Measurements from ENCODE around the gene RPE.

The RPE gene

DNA sequence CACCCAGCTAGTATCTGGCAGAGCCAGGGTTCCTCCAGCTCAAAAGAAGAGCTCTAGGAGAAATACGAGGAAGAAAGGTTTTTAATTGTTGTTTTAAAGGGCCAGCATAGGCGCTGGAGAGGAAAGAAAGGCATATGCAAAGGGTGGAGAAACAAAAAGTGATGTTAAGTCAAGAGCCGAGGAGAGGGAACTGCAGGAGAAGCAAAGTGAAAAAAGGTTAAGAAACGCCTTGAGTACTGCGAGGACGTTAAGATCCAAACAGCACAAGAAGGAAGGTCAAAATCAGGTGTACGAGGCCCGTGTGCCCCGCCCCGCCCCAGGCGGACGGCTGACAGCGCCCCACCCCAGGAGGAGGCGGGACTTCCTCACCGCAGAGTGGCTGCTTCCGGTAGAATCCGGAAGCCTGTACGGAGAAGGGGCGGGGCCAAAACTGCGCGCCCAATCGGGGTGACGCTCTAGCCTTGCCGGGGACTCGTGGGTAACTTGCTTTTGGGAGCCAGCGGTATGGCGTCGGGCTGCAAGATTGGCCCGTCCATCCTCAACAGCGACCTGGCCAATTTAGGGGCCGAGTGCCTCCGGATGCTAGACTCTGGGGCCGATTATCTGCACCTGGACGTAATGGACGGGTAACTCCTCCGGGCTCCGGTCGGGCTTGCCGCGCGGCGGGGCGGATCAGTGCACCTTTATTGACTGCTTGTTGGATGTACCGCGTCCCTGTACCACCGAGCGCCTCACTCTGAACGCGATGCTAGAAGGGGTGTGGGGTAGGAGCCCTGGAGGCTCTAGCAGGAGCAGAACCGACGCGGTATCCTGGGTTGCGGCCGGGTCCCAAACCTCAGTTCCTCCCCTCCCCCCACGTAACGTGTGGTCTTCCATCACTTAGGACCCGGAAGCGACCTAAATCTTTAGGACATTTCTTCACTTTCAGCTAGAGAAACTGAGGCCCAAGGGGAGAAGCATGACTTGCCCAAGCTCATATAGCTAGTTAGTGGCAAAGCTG lies at the start of gene RPE:
Gene RPE (plus strand): TSS at position 481 of the 1,000 bp plus-strand sequence. CDS start 24 bp downstream, at position 505.
- DNase-seq (ENCODE audit: extremely low read depth in 1 of 2, low read depth in 1 of 2), result peak; percentile 91 to 95

DNA sequence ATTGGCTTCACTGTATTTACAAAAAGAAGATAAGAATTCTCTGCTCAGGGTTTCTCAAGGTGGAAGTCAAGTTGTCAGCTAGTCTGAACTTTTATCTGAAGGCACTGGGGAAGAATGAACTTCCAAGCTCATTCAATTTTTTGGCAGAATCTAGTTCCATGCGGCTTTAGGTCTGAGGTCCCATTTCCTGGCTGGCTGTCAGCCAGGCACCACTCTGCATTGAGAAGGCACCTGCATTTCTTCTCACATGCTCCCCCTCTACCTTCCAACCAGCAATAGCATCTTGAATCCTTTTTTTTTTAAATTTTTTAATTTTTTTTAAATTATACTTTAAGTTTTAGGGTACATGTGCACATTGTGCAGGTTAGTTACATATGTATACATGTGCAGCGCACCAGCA lies 46.2 kb upstream of the RPE start:
- DNase-seq (ENCODE audit: extremely low read depth in 1 of 2, low read depth in 1 of 2), result no peak

DNA sequence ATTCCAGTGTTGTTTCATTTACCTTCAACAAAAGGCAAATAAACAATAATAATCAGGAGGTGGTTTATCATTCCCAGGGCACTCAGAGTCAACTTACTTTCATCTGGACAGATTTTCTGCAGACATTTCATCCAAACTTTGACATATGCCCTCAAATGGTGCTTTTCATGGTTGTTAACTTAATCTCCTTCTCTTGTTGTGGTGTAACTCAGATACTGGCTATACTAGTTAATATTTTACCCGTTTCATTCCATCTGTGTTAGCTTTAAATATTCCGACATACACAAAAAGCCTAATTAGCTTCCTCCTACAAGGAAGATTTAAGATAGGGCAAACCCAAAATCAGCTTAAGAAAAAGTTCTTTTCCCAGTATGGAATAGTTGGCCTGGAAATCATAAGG lies 44.4 kb upstream of the RPE start:
- no peak for DNase-seq (ENCODE audit: extremely low read depth in 1 of 2, low read depth in 1 of 2)

DNA sequence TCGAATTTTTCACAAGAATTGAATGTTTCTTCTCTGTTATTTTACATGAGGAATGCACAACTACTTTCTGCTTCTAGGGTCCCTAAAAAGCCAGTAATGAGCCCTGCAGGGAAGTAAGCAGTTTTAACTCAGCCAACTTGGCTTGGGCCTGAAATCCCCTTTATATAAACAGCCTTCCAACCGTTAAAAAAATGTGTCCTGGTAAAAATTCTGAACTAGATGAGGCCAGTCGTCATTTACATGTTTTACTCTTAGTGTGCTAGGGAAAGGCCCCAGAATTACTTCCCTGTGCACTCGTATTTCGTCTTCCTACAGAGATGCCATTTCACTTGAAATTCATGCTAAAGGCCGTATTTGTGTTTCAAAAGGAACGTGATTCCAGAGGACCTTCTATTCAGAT lies 42.4 kb upstream of the RPE start:
- DNase-seq (ENCODE audit: extremely low read depth in 1 of 2, low read depth in 1 of 2), result no peak

DNA sequence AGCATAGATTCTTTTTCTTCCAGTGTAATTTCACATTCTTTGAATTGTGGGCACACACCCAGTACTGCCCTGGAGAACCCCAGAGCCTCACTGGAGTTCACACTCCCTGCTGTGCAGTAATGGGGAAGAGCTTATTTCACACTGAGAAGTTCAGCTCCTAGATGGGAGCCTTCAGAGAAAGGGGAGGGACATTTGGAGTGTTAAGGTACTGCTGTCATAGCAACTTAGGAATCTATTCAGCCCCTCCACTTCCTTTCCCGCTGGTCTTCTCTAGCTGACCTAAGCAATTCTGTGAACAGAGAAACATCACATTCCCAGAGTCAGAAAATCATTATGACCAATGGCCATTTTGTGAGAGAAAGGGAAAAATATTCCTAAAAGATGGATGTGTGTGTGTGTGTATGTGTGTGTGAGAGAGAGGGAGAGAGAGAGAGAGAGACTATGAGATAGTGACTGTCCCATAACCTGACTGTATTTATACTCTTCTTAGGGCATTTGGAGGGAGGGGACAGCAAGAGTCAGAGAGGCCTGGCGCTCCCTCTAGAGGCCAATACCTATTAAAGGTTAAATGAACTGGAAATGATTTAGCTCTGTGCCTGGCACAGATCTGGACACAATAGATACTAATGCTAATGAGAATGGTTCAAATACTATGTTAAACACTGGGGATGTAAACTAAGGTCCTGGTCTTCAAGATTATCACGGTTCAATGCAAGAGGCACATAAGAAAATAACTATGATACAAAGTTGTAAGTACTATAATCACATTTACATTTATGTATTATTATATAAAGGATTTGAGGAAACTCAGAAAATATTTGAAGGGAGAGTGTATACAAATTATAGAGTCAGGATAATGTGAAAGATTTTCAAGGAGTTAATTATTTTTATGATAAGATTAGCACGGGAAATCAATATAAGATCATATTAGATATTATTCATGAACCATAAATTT lies 41.5 kb upstream of the RPE start:
- peak in 1 of 2 donors; percentile 4 for DNase-seq (ENCODE audit: extremely low read depth in 1 of 2, low read depth in 1 of 2)

DNA sequence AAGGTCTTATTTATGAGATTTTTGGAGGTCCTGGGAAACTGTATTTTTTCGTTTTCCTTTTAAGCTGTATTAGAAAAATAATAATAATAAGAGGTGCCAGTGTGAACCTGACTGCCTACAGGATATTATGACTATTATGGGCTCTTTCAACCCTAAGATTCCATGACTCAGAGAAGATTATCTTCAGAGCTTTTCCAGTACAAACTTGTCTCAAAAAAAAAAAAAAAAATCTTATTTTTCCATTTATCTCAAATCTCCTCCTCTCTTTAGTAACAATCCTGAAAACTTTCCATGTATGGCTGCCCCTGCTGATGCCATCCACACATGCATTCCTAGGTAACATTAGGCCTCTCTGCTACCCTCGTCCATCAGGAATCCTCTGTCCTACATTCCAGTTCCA lies 36.7 kb upstream of the RPE start:
- no peak for DNase-seq (ENCODE audit: extremely low read depth in 1 of 2, low read depth in 1 of 2)

DNA sequence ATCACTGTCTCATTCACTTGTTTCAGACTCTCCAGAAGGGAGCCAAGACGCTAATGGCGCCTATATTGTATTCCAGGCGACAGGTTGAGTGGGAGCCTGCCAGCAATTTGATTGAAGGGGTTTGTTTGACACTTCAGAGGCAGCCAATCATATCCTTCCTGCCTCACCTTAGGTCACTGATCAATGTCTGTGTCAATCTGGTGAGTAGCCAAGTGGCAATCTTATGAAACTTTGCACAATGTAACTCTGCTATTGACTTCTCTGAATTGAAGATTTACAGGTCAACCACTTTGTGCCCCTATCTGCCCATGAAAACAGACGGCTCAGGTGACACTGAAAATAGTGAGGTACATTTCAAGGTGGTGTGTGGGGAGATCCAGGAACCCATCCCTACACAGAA lies 32.7 kb upstream of the RPE start:
- no peak for DNase-seq (ENCODE audit: extremely low read depth in 1 of 2, low read depth in 1 of 2)

DNA sequence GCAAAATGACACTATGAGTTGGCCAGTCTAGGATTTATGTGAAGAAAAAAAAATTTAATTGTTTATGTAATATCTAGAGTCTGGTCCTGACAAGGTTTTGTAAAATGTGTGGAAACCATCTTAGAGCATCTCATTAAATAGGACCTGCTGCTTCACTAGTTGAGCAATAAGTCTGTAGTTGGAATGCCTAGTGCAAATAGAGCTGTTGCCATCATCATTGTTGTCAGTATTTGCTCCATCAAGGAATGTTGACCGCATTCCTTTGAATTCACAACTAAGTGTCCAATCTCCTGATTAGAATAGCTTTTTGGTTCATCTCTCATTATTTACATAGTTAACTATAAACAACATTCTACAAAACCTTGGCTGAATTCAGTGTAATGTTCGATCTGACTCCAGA lies 32.2 kb upstream of the RPE start:
- DNase-seq (ENCODE audit: extremely low read depth in 1 of 2, low read depth in 1 of 2), result no peak

DNA sequence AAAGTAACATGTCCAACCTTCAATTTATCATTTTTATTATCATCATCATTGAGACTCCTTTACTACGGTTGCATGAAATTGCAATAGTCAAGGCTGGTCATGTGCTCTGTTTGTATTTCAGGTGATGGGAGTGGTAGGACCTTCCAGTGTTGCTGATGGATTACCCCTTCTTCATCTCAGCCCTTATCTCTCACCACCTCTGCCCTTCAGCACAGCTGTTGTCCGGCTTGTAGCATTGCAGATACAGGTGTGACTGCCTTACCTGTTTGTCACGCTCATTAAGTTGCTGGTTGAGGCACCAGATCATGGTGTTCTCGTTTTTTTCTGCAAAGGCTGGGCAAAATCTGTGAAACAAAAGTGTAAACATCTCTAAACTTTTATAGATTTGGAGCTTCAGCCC lies 31.7 kb upstream of the RPE start:
- no peak for DNase-seq (ENCODE audit: extremely low read depth in 1 of 2, low read depth in 1 of 2)

DNA sequence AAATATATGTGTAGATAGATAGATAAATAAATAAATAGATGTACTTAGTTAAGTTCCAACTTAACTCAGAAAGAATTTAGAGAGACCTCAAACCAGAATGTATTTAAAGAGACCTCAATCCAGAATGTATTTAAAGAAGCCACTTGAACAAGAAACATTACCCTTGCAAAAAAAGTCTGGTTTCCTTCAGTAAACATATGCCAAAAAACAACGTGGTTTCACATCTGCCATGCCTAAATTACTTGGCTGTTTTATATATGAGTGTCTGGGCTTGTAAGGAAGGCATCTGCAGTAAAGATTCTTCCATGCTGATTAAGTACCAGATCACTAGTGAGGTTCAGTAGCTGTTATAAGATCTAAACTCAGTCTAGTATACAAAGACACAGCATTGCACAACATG lies 29.1 kb upstream of the RPE start:
- no peak for DNase-seq (ENCODE audit: extremely low read depth in 1 of 2, low read depth in 1 of 2)

DNA sequence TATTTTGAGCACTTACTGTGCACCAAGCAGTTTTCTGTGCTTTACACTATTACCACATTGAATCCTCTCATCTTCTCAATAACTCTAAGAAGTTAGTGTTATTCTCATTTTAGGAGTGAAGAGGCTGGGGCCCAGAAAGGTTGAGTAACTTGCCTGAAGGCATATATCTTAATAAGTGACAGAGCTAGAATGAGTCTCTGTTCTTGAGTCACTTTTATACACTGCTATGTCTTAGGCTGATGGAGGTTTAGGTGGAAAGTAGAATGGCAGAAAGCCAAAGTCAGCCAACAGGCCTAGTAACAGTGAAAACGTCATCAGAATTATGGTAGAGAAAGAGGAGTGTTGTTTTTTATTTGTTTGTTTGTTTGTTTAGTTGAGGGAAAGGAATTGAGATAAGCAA lies 27.9 kb upstream of the RPE start:
- DNase-seq (ENCODE audit: extremely low read depth in 1 of 2, low read depth in 1 of 2), result no peak

DNA sequence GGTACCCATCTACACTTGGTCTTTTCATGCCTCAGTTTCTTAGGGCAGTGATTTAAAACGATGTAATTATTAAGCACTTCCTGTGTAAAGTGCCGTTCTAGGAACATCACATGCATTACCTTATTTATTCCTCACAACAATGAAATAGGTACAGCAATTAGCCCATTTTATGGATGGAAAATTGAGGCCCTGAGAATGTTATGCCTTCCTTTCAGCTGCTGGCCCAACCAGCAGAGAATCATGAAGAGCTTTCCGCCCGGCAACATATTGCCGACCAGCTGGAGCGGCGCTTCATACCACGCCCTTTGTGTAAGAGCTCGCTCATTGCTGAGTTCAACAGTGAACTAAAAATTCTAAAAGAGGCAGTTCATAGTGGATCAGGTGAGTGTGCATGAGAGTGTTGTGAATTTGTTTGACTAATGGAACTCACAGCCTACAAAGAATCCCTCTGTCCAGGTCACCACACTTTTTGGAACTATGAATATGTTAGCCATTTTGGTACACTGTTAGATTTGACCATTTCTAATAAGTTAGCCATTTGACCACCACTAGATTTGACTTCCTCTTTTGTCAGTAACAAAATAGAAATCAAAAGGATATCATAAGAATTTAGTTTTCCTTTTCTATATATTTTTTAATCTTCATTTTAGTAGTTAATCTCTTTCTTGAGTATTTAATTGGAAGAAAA lies 25.6 kb upstream of the RPE start:
- DNase-seq (ENCODE audit: extremely low read depth in 1 of 2, low read depth in 1 of 2), result no peak

DNA sequence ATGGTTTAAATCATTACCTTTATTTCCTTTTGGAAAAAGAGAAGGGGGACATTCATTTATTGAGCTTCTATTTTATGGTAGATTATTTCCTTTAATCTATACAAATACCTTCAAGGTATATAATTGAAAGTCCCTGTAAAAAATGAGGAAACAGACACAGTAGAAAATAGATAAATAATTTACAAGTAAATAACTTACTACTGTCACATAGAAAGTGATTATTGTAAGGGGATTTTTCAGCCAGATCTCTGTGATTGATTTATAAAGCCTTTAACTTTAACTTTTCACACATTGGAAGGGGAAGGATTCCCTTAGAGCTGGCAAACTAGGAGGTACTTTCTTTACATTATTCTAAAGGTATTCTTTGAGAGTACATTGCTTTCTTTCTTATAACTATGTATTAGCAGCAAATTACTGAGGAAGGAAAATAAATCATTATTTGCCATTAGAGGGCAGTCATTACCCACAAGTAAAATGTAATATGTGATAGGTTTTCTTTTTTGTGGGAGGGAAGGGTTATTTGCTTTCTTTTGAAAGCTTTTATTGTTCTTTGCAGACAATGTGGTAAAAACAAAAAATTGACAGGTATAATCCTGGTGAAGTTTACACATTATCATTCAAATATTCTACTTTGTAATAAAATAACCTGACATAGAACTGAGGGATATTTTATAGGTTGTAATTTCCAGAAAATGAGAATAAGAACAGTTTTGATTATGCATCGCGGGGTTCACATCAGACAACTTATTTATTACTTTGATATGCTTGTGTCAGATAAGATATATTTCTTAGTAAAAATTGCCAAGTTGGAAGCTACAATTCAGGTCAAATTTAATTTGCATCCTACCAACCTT lies 24.8 kb upstream of the RPE start:
- no peak for DNase-seq (ENCODE audit: extremely low read depth in 1 of 2, low read depth in 1 of 2)

DNA sequence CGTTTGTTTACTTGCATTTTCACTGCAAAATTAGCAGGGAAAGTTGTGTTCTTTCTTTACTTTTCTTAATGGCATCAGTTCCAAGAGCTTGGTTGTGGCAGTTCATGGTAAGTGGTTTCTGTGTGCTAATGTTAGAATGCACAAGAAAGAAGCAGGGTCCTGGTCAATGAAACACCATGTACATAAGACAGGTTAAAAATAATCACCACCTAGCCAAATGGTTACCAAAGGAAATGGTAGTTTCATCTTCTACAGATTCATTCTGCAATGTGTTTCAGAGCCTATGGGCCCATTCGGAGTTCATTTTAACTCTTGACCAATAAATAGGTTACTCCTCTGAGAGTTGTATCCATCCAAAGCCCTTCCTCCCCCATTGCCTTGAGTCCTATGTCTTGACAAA lies 18.1 kb upstream of the RPE start:
- DNase-seq (ENCODE audit: extremely low read depth in 1 of 2, low read depth in 1 of 2), result no peak

DNA sequence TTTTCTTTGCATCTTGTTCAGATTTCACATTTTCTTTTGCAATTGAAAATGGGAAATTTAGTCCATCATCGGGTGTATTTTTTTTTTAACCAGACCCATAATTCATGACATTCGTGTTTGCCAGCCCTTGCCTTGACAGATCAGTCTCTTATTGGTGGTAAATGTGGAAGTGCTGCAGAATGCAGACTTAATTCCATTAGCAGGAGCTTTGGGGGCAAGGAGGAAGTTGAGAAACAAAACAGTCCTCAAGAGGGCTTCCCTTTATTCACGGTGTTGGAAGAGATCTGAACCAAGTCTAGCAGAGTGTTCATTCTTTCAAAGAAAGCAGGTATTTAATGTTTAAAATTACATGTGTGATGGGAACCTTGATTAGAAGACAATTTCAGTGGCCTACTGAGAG lies 16.6 kb upstream of the RPE start:
- DNase-seq (ENCODE audit: extremely low read depth in 1 of 2, low read depth in 1 of 2), result no peak

DNA sequence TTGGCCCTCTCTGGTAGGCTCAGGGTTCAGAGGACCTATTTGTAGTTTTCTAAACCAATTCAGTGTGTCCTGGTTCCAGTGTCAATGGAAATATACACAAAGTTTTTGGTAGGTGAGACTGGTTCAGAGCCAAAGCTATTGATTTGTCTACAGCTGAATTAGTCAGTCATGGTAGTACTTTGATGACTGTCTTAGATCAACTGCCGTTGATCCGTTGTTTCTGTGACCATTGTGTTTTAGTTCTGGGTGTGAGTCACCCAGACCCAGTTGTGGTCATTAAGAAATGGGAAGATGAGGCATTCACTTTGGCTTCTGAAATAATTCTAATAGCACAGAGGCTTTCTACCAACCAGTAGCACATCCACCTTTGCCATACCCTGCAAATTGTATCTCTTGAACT lies 16.0 kb upstream of the RPE start:
- DNase-seq (ENCODE audit: extremely low read depth in 1 of 2, low read depth in 1 of 2), result no peak

DNA sequence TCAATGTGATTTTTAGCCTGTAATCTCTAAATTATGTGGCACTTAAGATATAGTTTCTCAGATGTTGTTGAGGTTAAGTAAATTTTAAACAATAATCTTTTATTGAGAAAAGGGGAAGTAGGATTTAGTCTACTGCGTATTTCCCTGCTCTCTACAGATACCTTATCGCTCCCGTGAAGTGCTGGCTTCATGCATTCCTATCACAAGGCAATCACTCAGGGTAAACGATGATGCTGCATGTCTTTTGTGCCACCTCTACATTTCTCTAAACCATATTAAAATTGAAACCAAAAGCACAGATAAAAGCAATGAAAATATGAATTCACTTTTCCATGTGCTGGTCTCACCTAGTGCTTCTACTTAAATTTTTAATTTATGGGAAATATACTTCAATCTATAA lies 14.4 kb upstream of the RPE start:
- DNase-seq (ENCODE audit: extremely low read depth in 1 of 2, low read depth in 1 of 2), result no peak

DNA sequence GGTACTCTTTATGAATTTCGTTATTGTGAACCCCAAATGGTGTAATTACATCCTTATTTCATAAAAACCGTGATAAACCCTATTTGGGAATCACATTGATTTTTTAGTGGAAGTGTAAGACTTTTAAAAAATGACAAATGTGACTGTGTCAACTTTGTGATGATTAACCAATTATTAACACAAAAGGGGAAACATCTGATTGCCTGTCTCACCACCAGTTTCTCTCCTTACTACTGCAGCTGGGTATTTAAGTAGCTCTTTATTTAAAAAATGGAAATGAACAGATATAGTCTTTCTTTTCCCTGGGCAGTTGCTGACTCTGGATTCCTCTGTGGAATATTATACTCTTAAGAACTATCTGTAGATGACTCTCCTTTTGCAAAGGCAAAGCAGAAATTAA lies 11.6 kb upstream of the RPE start:
- DNase-seq (ENCODE audit: extremely low read depth in 1 of 2, low read depth in 1 of 2), result no peak

DNA sequence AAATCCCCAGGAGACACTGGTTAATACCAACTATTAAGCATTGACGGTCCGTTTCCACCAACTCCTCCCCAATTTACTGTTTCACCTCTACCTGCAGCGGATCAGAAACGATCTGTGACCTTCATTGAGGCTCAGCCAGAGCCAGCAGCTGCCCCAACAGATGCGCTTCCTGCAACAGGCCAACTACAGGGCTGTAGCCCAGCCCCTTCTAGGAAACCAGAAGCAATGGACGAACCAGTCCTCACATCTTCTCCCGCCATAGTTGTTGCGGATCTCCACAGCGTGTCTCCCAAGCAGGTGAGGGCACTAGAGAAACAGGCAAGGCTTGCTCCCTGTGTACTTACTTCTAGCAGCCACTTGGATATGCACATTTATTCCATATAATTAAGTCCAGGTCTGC lies 8.5 kb upstream of the RPE start:
- DNase-seq (ENCODE audit: extremely low read depth in 1 of 2, low read depth in 1 of 2), result no peak

DNA sequence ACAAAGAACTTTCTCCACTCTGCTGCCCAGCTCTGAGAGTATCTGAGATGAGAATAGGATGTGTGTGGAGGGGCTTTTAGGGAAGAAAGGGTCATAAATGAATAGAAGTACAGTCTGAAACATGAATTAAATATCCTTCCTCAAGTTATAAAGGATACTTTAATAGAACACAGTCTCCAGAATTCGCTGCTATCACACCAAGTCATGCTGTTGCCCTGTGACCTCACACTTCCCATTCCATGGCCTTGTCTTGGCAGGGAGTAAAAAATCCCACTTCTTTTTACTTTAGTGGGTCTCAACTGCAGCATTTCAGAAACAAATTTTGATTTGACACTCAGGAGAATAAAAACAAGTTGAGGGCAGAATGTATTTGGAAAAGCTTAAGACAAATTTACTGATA lies 3.8 kb upstream of the RPE start:
- no peak for DNase-seq (ENCODE audit: extremely low read depth in 1 of 2, low read depth in 1 of 2)

Measured in stimulated activated CD8-positive, alpha-beta memory T cell treated with anti-CD3 and anti-CD28 coated beads, Interleukin-7, amount 100 ng/mL, for 48 hours (primary cell).